ENCODE data around the gene LRP5. TPM values are rescaled to one million over a fixed set of nuclear protein-coding genes. Genes with fewer than 3 reads are reported as not detected.

LRP5 gene
- total and polyA plus RNA-seq, 10 donors, result 3.9 to 21.8 (median 14.1) TPM

- H3K27me3 ChIP-seq (replicated peaks in 1 of 7), result no peaks in the 10 kb centered on the region
- H3K4me3 ChIP-seq, result no peak overlapping the region
- peaks cover 0 to 12% (median 0%) of the 10 kb centered on the region in 6 donors for H3K4me1 ChIP-seq
- no peak for DNase-seq
- no peak for TF ChIP-seq POLR2AphosphoS5 (IDR thresholded peaks at IDR 0.05)
- no peak for TF ChIP-seq CTCF (IDR thresholded peaks at IDR 0.05 in 8 of 11, conservative IDR thresholded peaks at IDR 0.05 in 3 of 11)
- TF ChIP-seq POLR2A (IDR thresholded peaks at IDR 0.05), result no peak
- 86 to 96% (median 92%) methylated on average over 10 to 12 of the region's 12 CpGs for WGBS, 5 donors
- H3K9me3 ChIP-seq, result no peaks in the 10 kb centered on the region
- intact Hi-C loops (cut with DNase I; ENCODE audit: low total_unique reads), result no loop called here
- no peak overlapping the region for H3K27ac ChIP-seq
- peaks cover 0 to 30% (median 0%) of the 10 kb centered on the region in 6 donors for H3K36me3 ChIP-seq
Measured at GRCh38 chr11:68403831-68404230, 91.4 kb downstream of the LRP5 start.

GRCh38 chr11:68406324-68407313, 94.2 kb downstream of the LRP5 start:
- WGBS, 5 donors, result 88 to 93% (median 90%) methylated on average over 34 of the region's 34 CpGs
- Histone ChIP-seq H3K4me3 (no peak overlapping the region), H3K9me3 (no peaks in the 10 kb centered on the region), H3K36me3 (peaks cover 0 to 49% (median 0%) of the 10 kb centered on the region in 6 donors), H3K4me1 (no peaks in the 10 kb centered on the region), H3K27me3 (replicated peaks in 1 of 7) (no peaks in the 10 kb centered on the region), H3K27ac (no peak overlapping the region)
- TF ChIP-seq POLR2A (IDR thresholded peaks at IDR 0.05) (no peak), CTCF (IDR thresholded peaks at IDR 0.05 in 8 of 11, conservative IDR thresholded peaks at IDR 0.05 in 3 of 11) (no peak), POLR2AphosphoS5 (IDR thresholded peaks at IDR 0.05) (no peak)
- DNase-seq, result no peak
- intact Hi-C loops (cut with DNase I; ENCODE audit: low total_unique reads), result no loop called here

GRCh38 chr11:68408512-68408911, 96.1 kb downstream of the LRP5 start:
- TF ChIP-seq POLR2AphosphoS5 (IDR thresholded peaks at IDR 0.05) (no peak), CTCF (IDR thresholded peaks at IDR 0.05 in 8 of 11, conservative IDR thresholded peaks at IDR 0.05 in 3 of 11) (no peak), POLR2A (IDR thresholded peaks at IDR 0.05) (no peak)
- H3K4me3 ChIP-seq, result no peak overlapping the region
- H3K27ac ChIP-seq, result no peak overlapping the region
- H3K9me3 ChIP-seq, result no peaks in the 10 kb centered on the region
- DNase-seq, result no peak
- peaks cover 0 to 51% (median 0%) of the 10 kb centered on the region in 6 donors for H3K36me3 ChIP-seq
- intact Hi-C loops (cut with DNase I; ENCODE audit: low total_unique reads), result no loop called here
- 94 to 97% (median 96%) methylated on average over 9 of the region's 9 CpGs for WGBS, 5 donors
- no peaks in the 10 kb centered on the region for H3K27me3 ChIP-seq (replicated peaks in 1 of 7)
- H3K4me1 ChIP-seq, result no peaks in the 10 kb centered on the region

DNA sequence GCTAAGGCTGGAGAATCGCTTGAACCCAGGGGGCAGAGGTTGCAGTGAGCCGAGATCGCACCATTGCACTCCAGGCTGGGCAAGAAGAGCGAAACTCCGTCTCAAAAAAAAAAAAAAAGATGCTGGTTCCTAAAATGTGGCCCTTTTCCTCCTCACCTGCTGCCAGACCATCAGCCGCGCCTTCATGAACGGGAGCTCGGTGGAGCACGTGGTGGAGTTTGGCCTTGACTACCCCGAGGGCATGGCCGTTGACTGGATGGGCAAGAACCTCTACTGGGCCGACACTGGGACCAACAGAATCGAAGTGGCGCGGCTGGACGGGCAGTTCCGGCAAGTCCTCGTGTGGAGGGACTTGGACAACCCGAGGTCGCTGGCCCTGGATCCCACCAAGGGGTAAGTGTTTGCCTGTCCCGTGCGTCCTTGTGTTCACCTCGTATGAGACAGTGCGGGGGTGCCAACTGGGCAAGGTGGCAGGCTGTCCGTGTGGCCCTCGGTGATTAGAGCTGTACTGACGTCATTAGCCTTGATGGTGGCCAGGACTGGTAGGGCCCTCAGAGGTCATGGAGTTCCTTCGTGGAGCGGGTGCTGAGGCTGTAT, 97.5 kb downstream of the LRP5 start:
- no peaks in the 10 kb centered on the region for H3K9me3 ChIP-seq
- peaks cover 0 to 10% (median 3%) of the 10 kb centered on the region in 6 donors for H3K4me1 ChIP-seq
- TF ChIP-seq POLR2A (IDR thresholded peaks at IDR 0.05) (no peak), CTCF (IDR thresholded peaks at IDR 0.05 in 8 of 11, conservative IDR thresholded peaks at IDR 0.05 in 3 of 11) (no peak), POLR2AphosphoS5 (IDR thresholded peaks at IDR 0.05) (no peak)
- no peak overlapping the region for H3K4me3 ChIP-seq
- no peaks in the 10 kb centered on the region for H3K27me3 ChIP-seq (replicated peaks in 1 of 7)
- DNase-seq, result peak; percentile 67
- intact Hi-C loops (cut with DNase I; ENCODE audit: low total_unique reads), result no loop called here
- H3K36me3 ChIP-seq, result peaks cover 0 to 55% (median 2%) of the 10 kb centered on the region in 6 donors
- H3K27ac ChIP-seq, result no peak overlapping the region
- WGBS, 5 donors, result 86 to 95% (median 94%) methylated on average over 29 to 30 of the region's 30 CpGs
